ENCODE data around the gene HID1. TPM values are rescaled to one million over a fixed set of nuclear protein-coding genes. Genes with fewer than 3 reads are reported as not detected.

Gene HID1
- total and polyA plus RNA-seq, 8 donors: 36.5 to 304 (median 82.2) TPM

- no peak overlapping the region for H3K27ac ChIP-seq
- H3K4me3 ChIP-seq: no peak overlapping the region
- H3K4me1 ChIP-seq: no peaks in the 10 kb centered on the region
- 31 to 41% (median 34%) methylated on average over 6 of the region's 6 CpGs for WGBS, 5 donors
- no peak for DNase-seq
- intact Hi-C loops (cut with DNase I; ENCODE audit: low total_unique reads): no loop called here
- H3K9me3 ChIP-seq: no peaks in the 10 kb centered on the region
- H3K27me3 ChIP-seq: peaks cover 0 to 63% (median 6%) of the 10 kb centered on the region in 3 donors
- peaks cover 0 to under 1% (median under 1%) of the 10 kb centered on the region in 4 donors for H3K36me3 ChIP-seq
- TF ChIP-seq POLR2A (IDR thresholded peaks at IDR 0.05) (no peak), POLR2AphosphoS5 (IDR thresholded peaks at IDR 0.05) (no peak), CTCF (IDR thresholded peaks at IDR 0.05) (no peak), EP300 (IDR thresholded peaks at IDR 0.05) (no peak)
Measured at GRCh38 chr17:74945543-74945942, 27.0 kb downstream of the HID1 start.

GRCh38 chr17:74943808-74944522 is 28.6 kb downstream of the HID1 start:
- no peak overlapping the region for H3K27ac ChIP-seq
- H3K36me3 ChIP-seq: no peaks in the 10 kb centered on the region
- WGBS, 5 donors: 45 to 54% (median 51%) methylated on average over 13 of the region's 13 CpGs
- intact Hi-C loops (cut with DNase I; ENCODE audit: low total_unique reads): no loop called here
- peak in 1 of 2 donors; percentile 58 for DNase-seq
- H3K4me1 ChIP-seq: no peaks in the 10 kb centered on the region
- no peak overlapping the region for H3K4me3 ChIP-seq
- H3K9me3 ChIP-seq: no peaks in the 10 kb centered on the region
- peaks cover 0 to 69% (median 12%) of the 10 kb centered on the region in 3 donors for H3K27me3 ChIP-seq
- TF ChIP-seq POLR2AphosphoS5 (IDR thresholded peaks at IDR 0.05) (no peak), POLR2A (IDR thresholded peaks at IDR 0.05) (no peak), CTCF (IDR thresholded peaks at IDR 0.05) (no peak), EP300 (IDR thresholded peaks at IDR 0.05) (no peak)

- no peak for DNase-seq
- peaks cover 1 to 82% (median 32%) of the 10 kb centered on the region in 3 donors for H3K27me3 ChIP-seq
- 70 to 76% (median 75%) methylated on average over 10 to 21 of the region's 21 CpGs for WGBS, 5 donors
- intact Hi-C loops (cut with DNase I; ENCODE audit: low total_unique reads): no loop called here
- TF ChIP-seq EP300 (IDR thresholded peaks at IDR 0.05): no peak
- no peak for TF ChIP-seq POLR2AphosphoS5 (IDR thresholded peaks at IDR 0.05)
- no peak for TF ChIP-seq POLR2A (IDR thresholded peaks at IDR 0.05)
- no peak for TF ChIP-seq CTCF (IDR thresholded peaks at IDR 0.05)
- H3K27ac ChIP-seq: no peak overlapping the region
- H3K4me3 ChIP-seq: no peak overlapping the region
- H3K9me3 ChIP-seq: no peaks in the 10 kb centered on the region
- peaks cover 2 to 5% (median 2%) of the 10 kb centered on the region in 4 donors for H3K4me1 ChIP-seq
- no peaks in the 10 kb centered on the region for H3K36me3 ChIP-seq
Measured at GRCh38 chr17:74941128-74941725, 31.3 kb downstream of the HID1 start.

GRCh38 chr17:74939534-74939933 is 33.0 kb downstream of the HID1 start:
- no peak overlapping the region for H3K4me3 ChIP-seq
- TF ChIP-seq CTCF (IDR thresholded peaks at IDR 0.05) (no peak), POLR2A (IDR thresholded peaks at IDR 0.05) (no peak), POLR2AphosphoS5 (IDR thresholded peaks at IDR 0.05) (no peak), EP300 (IDR thresholded peaks at IDR 0.05) (no peak)
- intact Hi-C loops (cut with DNase I; ENCODE audit: low total_unique reads): no loop called here
- no peaks in the 10 kb centered on the region for H3K9me3 ChIP-seq
- WGBS, 5 donors: 39 to 53% (median 49%) methylated on average over 8 of the region's 8 CpGs
- no peaks in the 10 kb centered on the region for H3K36me3 ChIP-seq
- peaks cover 10 to 14% (median 12%) of the 10 kb centered on the region in 4 donors for H3K4me1 ChIP-seq
- no peak for DNase-seq
- H3K27me3 ChIP-seq: peaks cover 8 to 95% (median 47%) of the 10 kb centered on the region in 3 donors
- H3K27ac ChIP-seq: no peak overlapping the region
